CD1c-positive myeloid dendritic cell (primary cell): ENCODE measurements around the gene ART3.
A peak's percentile ranks its signal among the peaks of the same experiment; 100 is the strongest.

Experiments
- DNase-seq: peaks from one replicate; pipeline ENCODE4 v3.0.0-alpha.2; 2016; ENCODE audit errors: extremely low spot score

ART3 gene

DNA sequence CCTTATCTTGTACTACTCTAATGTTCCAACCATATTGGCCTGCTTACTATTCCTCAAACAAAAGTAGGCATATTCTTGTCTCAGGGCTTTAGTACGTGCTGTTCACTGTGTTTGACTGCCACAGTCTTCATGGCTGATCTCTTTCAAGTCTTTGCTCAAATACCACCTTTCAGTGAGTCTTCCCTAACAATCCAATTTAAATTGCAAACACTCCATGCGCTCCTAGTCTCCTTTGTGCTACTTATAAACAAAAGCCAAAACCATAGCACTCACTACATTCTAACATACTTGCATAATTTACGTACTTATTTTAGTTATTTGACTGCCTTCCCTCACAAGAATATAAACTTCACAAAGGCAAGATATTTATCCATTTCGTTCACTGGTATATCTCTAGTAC is 1.7 kb upstream of the ART3 start:
- DNase-seq, result no peak

DNA sequence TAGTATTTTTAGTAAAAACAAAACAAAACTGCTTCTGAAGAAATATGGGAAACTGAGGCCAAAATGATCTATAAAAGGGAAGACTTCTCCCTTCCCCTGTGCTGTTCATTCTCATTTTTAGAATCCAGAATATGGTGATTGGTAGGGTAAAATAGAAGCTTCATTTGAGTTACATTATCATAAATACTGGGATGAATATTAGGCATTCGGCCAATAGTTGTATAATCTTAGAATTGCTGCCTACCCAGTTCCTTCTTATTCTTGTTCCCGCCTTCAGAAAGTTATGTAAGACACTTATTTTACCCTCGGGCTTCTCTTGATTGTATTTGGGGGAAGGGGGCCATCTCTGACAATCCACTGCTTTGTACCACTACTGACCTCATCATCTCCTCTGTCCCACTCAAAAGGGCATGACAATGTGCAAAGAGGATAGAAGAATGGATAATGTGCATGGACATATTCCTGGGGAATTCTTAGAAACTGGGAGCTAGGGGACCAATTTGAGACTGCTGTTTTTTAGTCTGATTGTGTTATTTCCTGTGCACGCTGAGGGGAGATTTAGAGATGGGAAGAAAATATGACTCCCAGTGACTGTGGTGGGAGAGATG is 588 bp downstream of the ART3 start:
- no peak for DNase-seq

DNA sequence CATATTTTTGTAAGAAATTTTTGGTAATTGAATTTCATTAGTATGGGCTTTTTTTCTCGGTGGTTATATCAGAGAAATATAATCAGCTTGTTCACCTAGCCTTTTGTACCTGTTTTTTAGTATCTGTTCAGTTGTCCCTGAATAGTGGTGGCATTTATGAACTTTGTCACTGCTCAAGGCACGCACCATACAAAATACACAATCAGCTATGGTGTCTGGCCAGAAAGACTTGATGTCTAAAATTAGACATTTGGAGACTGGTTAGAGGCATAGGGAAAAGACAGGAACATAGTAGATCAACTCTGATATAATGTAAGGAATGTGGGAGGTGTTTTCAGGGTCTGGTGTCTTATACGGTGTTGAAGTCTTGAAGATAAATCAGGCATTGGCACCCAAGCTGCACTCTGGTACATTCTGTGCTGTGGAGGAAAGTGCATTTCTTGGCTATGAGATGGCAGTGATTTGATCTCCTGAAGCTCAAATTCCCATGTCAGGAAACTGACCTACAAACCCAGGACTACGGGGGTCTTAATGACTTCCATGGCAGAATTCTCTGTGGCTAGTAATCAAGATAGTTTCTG is 3.6 kb downstream of the ART3 start:
- no peak for DNase-seq

DNA sequence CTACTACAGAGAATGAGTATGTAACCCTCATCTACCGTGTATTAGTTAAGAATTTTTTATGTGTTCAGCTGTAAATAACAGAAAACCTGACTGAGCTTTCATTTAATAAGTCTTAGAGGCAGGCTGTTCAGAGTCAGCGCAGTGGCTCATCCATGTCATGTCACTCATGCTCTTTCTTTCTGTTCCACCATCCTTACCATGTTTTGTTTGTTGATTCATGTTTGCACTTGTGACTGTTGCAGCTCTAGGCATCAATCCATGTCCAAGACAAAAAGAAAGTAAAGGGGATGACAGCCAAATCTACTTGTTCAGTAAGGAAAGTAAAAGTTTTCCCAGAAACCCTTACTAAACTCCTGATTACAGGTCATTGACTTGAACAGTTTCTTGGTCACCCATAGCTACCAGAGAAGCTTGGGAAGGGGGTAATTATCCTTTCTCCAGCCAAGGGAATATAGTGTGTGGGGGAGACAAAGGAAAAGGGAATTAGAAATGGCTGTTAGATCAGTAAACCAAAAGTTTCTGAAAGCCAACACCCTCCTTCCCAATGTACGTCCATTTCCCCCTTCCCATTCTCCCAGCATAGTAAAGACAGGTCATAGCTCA is 9.0 kb downstream of the ART3 start:
- DNase-seq, result no peak

DNA sequence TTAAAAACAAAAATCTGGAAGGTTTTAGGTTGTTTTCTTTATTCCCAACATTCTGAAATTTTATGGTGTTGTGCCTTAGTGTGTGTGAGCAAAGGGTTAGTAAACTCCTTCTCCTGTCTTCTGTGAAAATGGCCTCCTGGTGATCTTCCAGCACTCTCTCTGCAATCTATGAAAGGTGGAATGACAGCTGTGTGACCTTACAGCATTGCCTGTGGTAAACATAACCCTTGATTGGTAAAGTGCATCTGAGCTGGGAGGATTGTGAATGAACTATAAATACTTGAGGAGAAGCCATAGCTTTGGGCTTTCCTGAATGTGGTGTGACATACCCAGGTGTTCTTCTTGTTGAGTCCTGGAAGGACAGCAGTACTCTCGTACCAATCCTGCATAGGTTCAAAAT is 10.0 kb downstream of the ART3 start:
- no peak for DNase-seq

DNA sequence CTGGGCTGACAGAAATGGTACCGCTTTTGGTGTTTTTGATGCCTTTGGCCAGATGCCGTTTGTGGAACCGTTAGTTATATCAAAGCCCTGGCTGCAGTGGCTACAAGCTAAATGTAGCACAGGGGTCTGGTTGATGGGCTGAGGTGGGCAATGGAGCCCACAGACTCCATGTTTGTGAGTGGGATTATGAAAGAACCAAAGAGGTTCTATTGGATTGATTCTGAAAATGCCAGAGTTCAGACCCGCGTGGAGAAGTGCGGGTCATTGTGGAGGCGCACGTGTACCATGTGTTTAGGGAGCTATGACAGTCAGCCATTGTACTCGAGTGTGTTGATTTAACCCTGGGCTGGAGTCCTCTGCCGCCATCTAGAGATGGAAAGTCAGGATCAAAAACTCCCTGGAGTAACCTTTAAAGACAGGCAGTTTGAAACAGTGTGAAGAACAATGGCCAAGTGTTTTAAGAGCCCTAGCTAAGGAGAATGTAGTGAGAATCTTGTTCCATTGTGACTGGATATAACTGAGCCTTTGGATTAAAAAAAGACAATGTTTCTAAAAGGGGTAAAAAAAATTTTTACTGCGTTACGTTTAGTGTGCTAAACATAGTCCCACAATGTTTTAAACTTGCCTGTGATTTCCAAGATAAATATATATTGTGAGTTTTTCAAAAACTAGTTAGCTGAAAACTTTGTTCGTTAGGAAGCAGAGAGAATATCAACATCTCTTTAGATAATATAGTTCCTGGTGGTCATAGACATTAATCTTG is 12.7 kb downstream of the ART3 start:
- peak; percentile 42 for DNase-seq

DNA sequence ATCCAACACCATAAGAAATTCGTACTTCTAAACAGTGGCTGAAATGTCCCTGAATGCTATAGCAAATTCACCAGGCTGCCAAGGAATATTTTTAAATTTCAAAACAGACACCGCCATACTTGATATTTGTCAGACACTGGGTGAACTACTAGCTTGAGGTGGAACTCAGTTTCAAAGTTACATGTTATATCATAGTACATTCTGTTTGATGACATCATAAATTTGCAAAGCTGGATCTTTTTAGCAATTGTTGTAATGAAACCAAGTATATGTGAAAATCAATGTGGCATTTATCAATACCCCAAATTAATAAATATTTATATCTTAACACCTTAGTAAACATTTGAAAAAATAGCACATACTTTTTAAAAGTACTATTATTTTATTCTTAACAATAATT is 14.2 kb downstream of the ART3 start:
- no peak for DNase-seq

DNA sequence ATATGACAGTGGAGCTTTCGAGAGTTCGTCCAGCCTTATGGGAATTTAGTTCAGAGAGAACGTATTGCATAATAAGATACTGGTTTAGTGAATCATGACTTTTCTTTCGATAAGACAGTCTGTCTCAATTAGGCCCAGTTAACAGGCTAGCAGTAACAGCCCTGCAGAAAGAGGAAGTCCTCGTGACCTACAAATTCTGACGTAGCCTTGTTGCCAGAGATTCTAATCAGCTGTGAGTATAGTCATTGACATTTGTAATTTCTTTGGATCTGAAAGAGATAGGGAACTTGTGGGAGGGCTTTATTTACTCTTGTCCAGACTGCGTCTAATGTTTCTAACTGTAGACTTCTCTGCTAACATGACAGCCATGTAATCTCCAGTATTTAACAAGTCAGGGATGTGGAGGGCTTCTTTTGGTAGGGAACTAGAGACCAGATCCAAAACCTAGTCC is 15.8 kb downstream of the ART3 start:
- DNase-seq, result peak; percentile 95

DNA sequence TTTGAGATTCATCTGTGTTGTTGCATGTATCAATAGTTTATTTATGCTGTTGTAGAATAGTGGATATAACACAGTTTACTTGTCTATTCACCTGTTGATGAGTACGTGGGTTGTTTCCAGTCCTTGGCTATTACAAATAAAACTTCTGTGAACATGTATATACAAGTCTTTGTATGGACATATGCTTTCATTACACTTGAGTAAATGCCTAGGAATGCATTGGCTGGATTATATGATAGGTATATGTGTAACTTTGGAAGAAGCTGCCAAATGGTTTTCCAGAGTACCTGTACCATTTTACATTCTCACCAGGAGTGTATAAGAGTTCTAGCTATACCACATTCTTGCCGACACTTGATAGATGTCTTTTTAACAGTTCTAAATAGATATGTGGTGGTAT is 16.5 kb downstream of the ART3 start:
- no peak for DNase-seq

DNA sequence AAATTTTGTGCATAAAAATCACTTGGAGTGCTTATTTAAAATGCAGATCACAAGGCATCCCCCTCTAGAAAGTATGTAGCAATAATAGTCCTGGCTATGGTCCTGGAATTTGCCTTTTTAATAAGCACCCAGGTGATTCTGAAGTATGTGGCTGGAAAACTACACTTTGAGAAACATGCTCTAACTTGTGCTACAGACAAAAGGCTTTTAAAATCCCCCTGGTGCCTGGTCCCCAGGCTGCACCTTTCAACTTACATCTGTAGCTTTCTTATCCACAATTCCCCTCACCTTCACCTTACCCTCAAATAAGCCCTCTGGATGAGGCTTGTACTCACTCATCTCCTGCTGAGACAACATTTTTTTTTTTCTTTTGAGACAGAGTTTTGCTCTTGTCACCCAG is 21.1 kb downstream of the ART3 start:
- DNase-seq, result no peak

DNA sequence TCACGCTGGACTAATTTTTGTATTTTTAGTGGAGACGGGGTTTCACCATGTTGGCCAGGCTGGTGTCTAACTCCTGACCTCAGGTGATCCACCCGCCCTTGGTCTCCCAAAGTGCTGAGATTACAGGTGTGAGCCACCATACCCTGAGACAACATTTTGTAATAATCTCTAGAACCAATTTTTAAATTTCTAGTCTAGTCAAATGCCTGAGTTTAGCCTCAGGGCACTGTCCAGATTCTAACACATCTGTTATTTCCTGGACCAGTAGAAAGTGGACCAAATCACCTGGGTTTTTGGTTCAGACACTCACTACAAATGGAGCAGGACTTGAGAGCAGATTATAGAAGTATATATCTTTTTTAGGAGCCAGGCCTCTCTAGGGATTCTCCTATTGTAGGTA is 21.6 kb downstream of the ART3 start:
- DNase-seq, result no peak

DNA sequence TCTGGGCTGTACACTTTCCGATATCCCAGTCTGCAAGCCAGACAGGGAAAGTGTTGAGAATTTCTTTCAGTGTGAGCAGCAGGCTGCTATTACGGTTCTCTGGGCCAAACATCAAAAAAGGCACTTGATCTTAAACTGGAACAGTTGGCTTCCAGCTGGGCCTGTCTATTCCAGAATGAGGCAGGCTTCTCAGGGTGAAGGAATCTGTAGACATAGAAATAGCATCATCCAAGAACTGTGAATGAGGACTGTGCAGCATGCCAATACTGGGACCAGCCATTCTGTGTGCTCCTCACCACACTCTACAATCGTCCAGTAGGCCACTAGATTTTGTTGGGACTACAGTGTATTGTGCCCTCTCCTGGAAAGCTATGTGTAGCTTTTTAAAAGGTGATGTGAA is 31.1 kb downstream of the ART3 start:
- DNase-seq, result no peak

DNA sequence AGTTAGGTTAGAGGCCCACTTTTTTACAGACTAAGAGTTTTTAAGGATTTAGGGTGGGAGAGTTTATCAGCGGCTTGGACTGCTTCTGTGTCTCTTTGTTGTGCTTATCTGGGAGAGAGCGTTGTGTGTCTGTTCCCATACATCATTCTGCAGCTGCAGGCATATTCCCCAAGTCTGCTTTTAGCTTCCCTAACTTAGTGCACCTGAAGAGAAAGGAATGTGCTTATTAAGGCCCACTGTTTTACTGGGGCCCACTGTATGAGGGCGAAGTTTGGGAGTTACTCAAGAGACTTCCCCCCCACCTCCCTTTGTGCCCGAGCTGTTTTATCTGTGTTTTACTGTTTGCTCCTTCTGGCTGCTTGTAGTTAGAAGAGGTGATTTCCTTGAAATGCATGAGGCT is 31.9 kb downstream of the ART3 start:
- DNase-seq, result no peak

DNA sequence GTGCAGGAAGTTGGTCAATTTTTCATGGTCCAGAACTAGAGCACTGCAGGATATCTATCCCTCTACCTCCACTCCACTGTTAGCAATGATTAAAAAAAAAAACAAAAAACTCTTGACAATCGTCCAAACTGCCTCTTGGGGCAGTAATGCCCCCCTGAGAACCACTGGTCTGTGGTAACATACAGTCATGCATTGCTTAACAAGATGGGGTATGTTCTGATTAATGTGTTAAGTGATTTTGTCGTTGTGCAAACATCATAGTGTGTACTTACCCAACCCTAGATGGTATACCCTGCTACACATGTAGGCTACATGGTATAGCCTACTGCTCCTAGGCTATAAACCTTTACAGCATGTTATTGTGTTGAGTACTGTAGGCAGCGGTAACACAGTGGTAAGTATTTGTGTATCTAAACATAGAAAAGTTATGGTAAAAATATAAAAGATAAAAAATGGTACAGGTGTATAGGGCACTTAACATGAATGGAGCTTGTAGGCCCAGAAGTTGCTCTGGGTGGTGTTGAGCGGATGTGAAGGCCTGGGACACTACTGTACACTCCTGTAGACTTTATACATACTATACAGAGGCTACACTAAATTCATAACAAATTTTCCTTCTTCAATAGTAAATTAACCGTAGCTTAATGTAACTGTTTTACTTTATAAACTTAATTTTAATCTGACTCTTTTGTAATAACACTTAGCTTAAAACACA is 34.1 kb downstream of the ART3 start:
- DNase-seq, result no peak

DNA sequence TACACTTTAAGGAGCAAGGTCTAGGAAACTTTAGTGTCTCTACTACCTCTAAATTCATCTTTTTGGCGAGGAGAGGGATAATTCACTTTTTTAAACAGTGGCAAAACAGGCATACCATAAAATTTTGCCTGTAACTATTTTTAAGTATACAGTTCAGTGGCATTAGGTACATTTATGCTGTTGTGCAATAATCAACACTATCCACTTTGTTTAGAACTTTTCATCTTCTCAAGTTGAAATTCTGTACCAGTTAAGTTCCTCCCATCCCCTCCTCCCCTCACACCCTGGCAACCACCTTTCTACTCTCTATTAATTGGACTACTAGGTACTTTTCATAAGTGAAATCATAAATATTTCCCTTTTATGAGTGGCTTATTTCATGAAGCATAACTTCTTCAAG is 42.3 kb downstream of the ART3 start:
- no peak for DNase-seq

DNA sequence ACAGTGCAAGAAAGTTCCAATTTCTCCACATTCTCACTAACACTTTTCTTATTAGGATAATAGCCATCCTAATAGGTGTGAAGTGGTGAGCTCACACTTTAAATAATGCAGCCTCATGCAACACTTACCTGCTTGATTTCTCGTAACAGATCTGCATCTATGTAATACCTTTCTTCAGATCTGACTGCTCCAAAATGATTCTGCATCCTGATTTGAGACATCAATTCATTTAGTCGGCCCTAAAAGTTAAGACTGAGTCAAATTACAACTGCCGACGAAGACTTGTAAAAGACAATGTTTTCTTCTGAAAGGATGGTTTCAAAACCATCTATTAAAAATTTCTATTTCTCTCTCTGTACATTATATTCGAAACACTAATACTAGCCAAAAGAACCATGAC is 43.0 kb downstream of the ART3 start:
- no peak for DNase-seq

DNA sequence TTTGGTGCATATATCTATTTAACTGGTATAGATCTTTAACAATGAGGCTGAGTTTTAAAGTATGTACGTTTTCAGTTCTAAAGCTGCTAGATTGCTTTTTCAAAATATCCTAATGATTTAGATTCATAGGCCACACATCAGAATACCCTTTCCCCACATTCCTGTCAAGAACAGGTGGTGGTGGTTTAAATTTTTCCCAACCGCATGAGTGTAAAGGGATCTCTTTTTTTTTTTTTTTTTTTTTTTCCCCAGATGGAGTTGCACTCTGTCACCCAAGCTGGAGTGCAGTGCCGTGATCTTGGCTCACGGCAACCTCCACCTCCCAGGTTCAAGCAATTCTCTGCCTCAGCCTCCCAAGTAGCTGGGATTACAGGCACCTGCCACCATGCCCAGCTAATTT is 45.7 kb downstream of the ART3 start:
- no peak for DNase-seq

DNA sequence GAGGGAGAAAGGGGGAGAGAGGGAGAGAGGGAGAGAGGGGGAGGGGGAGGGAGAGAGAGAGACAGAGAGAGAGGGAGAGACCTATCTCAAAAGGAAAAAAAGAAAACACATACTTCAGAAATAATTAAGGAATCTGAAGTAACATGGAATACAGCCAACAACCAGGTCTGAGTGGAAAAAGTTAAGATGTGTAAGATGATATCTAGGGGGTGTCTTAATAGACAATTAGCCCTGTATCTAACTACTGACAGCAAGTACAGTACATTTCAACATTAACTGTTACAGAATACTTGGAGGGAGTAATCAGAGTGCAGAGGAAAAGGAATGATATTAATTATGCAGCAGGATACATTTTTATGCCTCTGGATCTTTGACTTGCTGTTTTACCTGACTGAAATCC is 51.3 kb downstream of the ART3 start:
- no peak for DNase-seq

DNA sequence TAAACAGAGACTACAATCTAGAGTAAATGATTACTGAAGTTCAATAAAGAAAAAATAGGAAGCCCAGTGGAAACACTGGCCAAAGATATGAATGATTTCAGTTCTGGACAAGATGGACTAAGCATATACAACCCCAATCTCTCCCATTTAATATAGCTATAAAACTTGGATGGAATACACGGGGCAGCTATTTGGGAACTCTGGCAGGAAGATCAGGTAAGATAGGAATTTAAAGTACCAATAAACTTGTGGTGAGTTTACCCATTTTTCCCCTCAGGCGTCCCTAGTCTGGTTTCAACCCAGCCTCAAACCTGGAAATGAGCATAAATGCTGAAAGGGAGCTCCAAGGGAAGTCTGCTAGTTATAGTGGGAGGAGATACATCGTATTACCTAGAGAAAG is 53.2 kb downstream of the ART3 start:
- DNase-seq, result no peak

DNA sequence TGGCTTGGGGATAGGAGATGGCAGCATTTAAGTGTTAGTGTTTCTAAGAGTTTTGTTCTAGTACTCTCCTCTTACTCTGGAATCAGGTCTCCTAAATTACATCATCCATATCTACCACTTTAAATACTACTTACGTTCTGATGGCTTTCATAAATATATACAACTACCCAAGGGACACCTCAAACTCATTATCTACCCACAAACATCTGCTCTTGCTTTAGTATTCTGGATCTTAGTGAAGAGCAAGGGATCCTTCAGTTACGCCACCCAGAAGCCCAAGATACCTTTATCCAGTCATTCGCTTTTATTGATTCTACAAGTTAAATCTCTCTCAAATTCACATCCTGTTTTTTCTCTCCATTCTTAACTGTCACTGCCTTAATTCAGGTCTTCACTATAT is 66.7 kb downstream of the ART3 start:
- no peak for DNase-seq

DNA sequence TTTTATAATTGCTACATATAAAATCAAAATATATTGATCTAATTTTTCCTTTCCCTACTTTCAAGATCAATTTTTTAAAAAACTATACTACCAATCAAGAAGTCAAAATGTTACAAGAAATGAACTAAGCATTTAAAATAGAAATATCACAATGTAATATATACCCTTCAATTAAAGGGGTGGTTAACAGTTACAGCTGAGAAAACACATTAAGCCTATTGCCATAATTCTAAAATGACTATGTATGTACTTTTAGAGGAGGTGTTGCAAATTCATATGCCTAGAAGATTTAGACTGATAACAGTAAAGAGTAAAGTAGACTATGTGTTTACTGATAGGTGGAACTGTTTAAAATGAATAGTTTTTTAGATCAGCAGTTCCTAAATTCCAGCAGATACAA is 70.0 kb downstream of the ART3 start:
- DNase-seq, result no peak

DNA sequence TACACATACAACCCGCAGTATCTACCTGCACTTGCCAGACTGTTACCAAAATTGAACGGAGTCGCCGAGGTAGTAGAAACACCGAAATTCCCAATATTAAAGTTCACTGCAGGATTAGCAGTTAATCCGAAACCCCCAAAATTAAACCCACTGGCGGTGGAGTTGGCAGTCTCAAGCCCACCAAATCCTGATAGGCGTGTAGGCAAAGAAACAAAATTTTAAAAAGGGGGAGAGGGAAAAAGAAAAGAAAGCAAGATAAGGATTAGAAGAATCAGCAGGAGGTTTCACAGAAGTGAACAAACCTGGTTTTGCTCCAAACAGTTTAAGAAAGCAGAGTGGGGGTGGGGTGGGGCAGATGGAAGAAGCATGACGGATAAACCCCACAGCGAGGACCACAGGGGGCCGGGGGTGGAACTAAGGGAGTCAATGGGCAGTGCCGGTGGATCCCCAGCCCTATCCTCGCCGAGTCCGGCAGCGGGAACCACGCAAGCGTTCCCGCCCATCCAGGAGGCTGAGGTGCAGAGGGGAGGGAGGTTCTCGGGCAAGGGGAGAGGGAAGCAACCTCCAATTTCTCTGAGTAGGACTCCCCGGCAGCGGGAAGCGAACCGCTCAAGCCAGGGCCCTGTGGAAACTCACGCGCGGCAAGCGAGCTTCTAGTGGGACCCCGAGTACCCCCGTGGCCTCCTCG is 73.1 kb downstream of the ART3 start:
- peak; percentile 60 for DNase-seq
